ENCODE measurements around the gene CYSLTR2.

Gene CYSLTR2

DNA sequence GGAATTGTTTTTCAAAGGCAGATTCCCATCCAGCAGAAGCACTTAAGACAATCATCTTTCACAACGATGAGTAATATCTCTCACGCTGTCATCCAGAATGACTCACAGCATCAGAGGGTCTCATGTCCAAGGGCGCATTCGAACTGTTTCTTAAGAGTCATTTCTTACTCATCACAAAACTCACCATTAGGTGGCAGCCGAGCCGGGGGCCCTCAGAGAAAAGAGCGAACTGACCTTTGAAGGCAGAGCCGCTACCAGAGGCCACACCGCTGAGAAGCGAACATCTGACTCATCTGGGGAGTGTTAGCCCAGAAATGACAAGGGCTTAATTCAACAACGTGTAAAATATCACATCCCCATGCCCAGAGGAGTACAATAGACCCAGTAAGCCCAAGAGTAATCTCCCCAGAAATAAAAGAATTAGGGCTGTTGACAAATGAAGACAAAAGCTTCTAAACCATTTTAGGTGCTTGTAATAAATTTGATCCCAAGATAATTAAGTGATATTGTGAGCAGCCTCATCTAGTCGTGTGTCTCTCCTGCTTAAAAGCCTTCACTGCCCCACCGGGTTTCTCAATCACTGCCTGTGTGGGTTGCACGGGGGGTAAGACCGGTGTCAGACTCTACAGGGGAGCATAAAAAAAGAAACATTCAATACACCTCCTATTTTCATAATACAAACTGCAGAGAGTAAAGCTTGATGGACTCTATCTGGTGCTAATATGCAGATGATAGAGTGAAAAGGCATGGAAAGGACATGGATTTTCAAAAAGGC lies 96.2 kb downstream of the CYSLTR2 start:
- no peak for DNase-seq

- no peak for DNase-seq
These were observed 97.1 kb downstream of the CYSLTR2 start for GRCh38 chr13:48750588-48751383.

DNA sequence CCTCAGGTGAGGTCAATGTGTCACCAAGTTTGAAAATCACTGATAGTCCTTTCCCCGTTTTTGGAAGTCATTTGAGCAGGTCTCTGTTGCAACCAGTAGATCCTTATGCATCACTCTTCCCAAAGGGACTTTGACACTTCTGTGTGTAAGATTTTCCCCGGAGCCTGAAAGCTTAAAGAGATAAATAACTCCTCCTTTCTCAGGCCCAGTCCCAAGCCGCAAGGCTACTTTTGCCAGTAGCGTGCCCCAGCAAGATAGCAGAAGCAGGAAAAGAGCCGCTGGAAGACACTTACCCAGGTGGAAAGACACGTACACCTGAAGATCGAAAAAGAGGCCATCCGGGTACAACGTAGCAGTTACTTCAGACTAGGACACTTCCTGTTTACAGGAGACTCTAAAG lies 106.9 kb downstream of the CYSLTR2 start:
- DNase-seq = no peak

All from DMS79 treated with DMSO at 0.1 percent for 48 hours (cell line).